Esophagus muscularis mucosa (tissue), 4 donors: ENCODE measurements around the gene THBD. TPM values are rescaled to one million over a fixed set of nuclear protein-coding genes. Genes with fewer than 3 reads are reported as not detected.

Source experiments
- DNase-seq: peaks from one replicate; pipeline ENCODE4 v3.0.0-alpha.2; 2017; ENCODE audit errors: extremely low spot score
- H3K27ac ChIP-seq, 4 donors: fragments of 200-600 bp; sonication (generic); replicated peaks in 1 of 4; 1 replicate in 3 of 4; 2 replicates in 1 of 4; pipeline ENCODE4 v1.5.1; 2016 to 2019; ENCODE audit warnings: mild to moderate bottlenecking in 1 of 4
- H3K27me3 ChIP-seq, 4 donors: fragments of 200-600 bp; sonication (generic); one replicate each; pipeline versions ENCODE4 v1.5.1 to v1.6.0; 2016 to 2019
- H3K36me3 ChIP-seq, 4 donors: fragments of 200-600 bp; sonication (generic); one replicate each; pipeline ENCODE4 v1.5.1; 2016 to 2019
- H3K4me1 ChIP-seq, 4 donors: fragments of 200-600 bp; sonication (generic); one replicate each; pipeline ENCODE4 v1.5.1; 2016 to 2019
- H3K4me3 ChIP-seq, 4 donors: fragments of 200-600 bp; sonication (generic); 1 replicate in 2 of 4; 2 replicates in 2 of 4; pipeline ENCODE4 v1.5.1; 2016 to 2019; ENCODE audit warnings: mild to moderate bottlenecking in 4 of 4, moderate library complexity in 1 of 4
- H3K9me3 ChIP-seq, 4 donors: fragments of 200-600 bp; sonication (generic); 1 replicate in 3 of 4; 2 replicates in 1 of 4; pipeline ENCODE4 v1.5.1; 2016 to 2019
- EP300 ChIP-seq: sonication (generic); formaldehyde crosslinking; IDR thresholded peaks from one replicate; pipeline ENCODE4 v1.6.1; 2017; ENCODE audit warnings: antibody characterized with exemption
- POLR2A ChIP-seq: fragments of 450-650 bp; IDR thresholded peaks from one replicate; pipeline ENCODE4 v1.6.1; 2017; ENCODE audit warnings: antibody characterized with exemption, moderate library complexity, mild to moderate bottlenecking, low read depth
- POLR2AphosphoS5 ChIP-seq, 2 donors: sonication (generic); formaldehyde crosslinking; IDR thresholded peaks; one replicate each; pipeline ENCODE4 v1.6.1; 2017; ENCODE audit warnings: antibody characterized with exemption in 2 of 2
- WGBS: methylation state at CpG from one replicate; pipeline ENCODE4 v1.1.5; 2018; 5-methylcytosine and 5-hydroxymethylcytosine counted together
- intact Hi-C: fragments of 100-400 bp; cut with DNase I; formaldehyde crosslinking; loops from one replicate; pipeline ENCODE4 v1.15.1; 2023
- total RNA-seq, 4 donors: library from RNA; depleted of rRNA; stranded (reverse); fragments of >200 nt; gene quantifications; one replicate each; pipeline versions ENCODE4 v1.1.0 to v1.2.1, GENCODE V29; 2016
- TF ChIP-seq, protein P1 (sequence below), 3 experiments: fragments of 200-600 bp in 2 of 3; fragments of 450-650 bp in 1 of 3; sonication (generic) in 2 of 3; IDR thresholded peaks; one replicate each; pipeline ENCODE4 v1.5.1; 2017 to 2019; ENCODE audit warnings: antibody characterized with exemption in 3 of 3, mild to moderate bottlenecking in 2 of 3, moderate library complexity in 1 of 3

Gene THBD
- total RNA-seq, 4 donors from 2014 or later, result 22.4 to 206 (median 47.3) TPM

DNA sequence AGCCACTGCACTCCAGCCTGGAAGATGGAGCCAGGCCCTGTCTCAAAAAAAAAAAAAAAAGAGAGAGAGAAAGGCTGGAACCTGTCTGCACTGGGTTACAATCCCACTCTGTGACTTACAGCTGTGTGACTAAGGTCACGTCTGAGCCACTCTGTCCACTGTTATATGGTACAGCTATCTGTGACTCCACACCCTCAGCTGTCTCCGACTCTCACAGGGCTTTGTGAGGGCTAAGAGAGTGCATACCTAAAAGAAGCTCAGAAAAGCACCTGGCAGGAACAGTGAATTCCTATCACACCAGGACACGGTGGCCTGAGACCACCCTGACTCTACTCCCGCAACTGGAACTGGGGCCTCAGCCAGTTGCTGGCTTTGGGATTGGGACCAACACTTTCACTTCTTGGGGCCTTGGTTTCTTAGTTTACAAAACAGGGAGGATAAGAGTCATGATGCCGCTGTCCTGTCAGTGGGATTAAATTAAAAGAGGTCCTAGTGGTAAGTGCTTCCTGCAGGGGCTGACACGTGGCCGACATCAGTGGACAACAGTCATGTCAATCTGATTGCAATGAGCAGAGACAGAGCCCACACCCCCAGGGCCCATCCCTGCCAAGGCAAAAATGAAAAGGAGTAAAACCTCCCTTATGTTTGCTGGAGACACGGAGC is 42.4 kb upstream of the THBD start:
- WGBS, result 60% methylated on average over 8 of the region's 8 CpGs
- H3K4me1 ChIP-seq, result peaks cover 10 to 28% (median 24%) of the 10 kb centered on the region in 4 donors
- no peaks in the 10 kb centered on the region for H3K9me3 ChIP-seq
- no peak for DNase-seq
- intact Hi-C loops, result no loop called here
- no peaks in the 10 kb centered on the region for H3K27me3 ChIP-seq
- H3K27ac ChIP-seq, result peak overlapping the region in 1 of 4 donors; percentile 2
- no peak overlapping the region for H3K4me3 ChIP-seq
- no peak for TF ChIP-seq POLR2A
- TF ChIP-seq, protein P1, sequence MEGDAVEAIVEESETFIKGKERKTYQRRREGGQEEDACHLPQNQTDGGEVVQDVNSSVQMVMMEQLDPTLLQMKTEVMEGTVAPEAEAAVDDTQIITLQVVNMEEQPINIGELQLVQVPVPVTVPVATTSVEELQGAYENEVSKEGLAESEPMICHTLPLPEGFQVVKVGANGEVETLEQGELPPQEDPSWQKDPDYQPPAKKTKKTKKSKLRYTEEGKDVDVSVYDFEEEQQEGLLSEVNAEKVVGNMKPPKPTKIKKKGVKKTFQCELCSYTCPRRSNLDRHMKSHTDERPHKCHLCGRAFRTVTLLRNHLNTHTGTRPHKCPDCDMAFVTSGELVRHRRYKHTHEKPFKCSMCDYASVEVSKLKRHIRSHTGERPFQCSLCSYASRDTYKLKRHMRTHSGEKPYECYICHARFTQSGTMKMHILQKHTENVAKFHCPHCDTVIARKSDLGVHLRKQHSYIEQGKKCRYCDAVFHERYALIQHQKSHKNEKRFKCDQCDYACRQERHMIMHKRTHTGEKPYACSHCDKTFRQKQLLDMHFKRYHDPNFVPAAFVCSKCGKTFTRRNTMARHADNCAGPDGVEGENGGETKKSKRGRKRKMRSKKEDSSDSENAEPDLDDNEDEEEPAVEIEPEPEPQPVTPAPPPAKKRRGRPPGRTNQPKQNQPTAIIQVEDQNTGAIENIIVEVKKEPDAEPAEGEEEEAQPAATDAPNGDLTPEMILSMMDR (IDR thresholded peaks at IDR 0.05), result no peak
- TF ChIP-seq POLR2AphosphoS5 (IDR thresholded peaks at IDR 0.05), result no peak
- no peak for TF ChIP-seq EP300
- no peaks in the 10 kb centered on the region for H3K36me3 ChIP-seq

DNA sequence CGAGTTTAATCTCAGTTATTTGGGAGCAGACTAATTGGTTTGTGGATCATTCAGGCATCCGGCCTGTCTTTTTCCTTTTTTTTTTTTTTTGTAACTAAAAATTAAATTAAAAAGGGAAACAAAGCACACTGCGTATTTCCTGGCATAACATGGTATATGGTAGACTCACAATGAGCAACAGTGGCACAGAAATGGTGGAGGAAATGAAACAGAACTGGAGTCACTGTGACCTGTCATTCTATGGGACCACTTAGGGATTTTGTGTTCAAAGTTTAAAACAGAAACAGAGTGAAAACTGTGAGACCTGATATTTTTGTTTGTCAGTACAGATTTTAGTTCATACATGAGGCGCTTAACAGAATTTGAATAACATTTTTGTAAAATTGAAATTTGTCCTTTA is 41.4 kb upstream of the THBD start:
- Histone ChIP-seq H3K27me3 (no peaks in the 10 kb centered on the region), H3K4me3 (no peak overlapping the region), H3K27ac (no peak overlapping the region), H3K36me3 (no peaks in the 10 kb centered on the region), H3K9me3 (no peaks in the 10 kb centered on the region), H3K4me1 (peaks cover 17 to 38% (median 34%) of the 10 kb centered on the region in 4 donors)
- WGBS, result 92% methylated on average over 4 of the region's 4 CpGs
- intact Hi-C loops, result no loop called here
- TF ChIP-seq POLR2AphosphoS5 (IDR thresholded peaks at IDR 0.05), result no peak
- TF ChIP-seq, protein P1 (IDR thresholded peaks at IDR 0.05), result no peak
- no peak for TF ChIP-seq EP300
- TF ChIP-seq POLR2A, result no peak
- DNase-seq, result no peak

DNA sequence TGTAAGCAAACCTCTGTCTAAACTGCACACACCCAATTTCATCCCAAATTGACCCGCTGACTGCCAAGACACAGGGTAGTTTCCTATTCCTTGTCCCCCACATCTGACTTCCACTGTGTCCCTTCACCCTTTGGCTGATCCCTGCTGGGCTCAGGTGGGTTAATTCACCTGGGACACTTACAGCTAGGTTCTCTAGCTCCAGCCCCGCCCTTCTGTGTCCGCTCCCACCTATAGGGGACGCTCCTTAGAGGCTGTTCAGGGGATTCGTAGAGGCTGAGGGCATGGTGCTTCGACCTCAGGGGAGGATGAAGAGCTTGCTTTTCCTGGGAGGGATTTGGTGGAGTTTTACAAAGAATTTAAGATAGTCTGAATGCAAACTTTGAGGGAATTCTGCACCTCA is 40.7 kb upstream of the THBD start:
- Histone ChIP-seq H3K9me3 (no peaks in the 10 kb centered on the region), H3K4me3 (no peak overlapping the region), H3K27me3 (no peaks in the 10 kb centered on the region), H3K27ac (no peak overlapping the region), H3K4me1 (peaks cover 19 to 45% (median 39%) of the 10 kb centered on the region in 4 donors), H3K36me3 (no peaks in the 10 kb centered on the region)
- intact Hi-C loops, result no loop called here
- no peak for DNase-seq
- TF ChIP-seq, protein P1 (IDR thresholded peaks at IDR 0.05), result no peak
- no peak for TF ChIP-seq POLR2A
- TF ChIP-seq POLR2AphosphoS5 (IDR thresholded peaks at IDR 0.05), result no peak
- TF ChIP-seq EP300, result no peak
- WGBS, result 98% methylated on average over 6 of the region's 6 CpGs

DNA sequence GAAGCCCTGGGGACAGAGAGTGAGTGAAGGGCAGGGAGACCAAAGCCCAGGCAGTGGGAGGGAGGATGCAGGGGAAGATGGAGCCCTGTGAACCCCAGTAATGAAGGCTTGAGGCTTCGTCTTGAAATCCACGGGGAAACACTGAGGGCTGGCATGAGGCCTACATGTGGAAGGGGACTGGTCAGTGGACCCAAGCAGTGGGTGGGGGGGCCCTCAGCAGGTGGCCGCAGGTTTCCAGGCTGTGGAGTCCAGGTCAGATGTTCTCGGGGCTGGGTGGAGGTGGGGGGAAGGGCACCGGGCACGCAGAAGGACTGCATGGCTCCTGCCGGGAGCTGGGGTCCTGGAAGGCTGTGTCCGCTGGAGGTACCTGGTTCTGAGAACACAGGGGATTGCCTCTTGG is 39.4 kb upstream of the THBD start:
- intact Hi-C loops, result no loop called here
- Histone ChIP-seq H3K9me3 (no peaks in the 10 kb centered on the region), H3K4me3 (no peak overlapping the region), H3K4me1 (peaks cover 19 to 47% (median 40%) of the 10 kb centered on the region in 4 donors), H3K36me3 (no peaks in the 10 kb centered on the region), H3K27me3 (no peaks in the 10 kb centered on the region), H3K27ac (no peak overlapping the region)
- no peak for DNase-seq
- WGBS, result 50% methylated on average over 2 of the region's 8 CpGs
- TF ChIP-seq, protein P1 (IDR thresholded peaks at IDR 0.05), result no peak
- TF ChIP-seq POLR2A (no peak), EP300 (no peak), POLR2AphosphoS5 (IDR thresholded peaks at IDR 0.05) (no peak)
